ENCODE measurements around the gene MAPK12. TPM values are rescaled to one million over a fixed set of nuclear protein-coding genes. Genes with fewer than 3 reads are reported as not detected.

Gene MAPK12
- total RNA-seq, 1 experiment from 2014 or later: 86.7 TPM

GRCh38 chr22:50287731-50288130 lies 26.2 kb upstream of the MAPK12 start (continued):
- TF ChIP-seq REST (IDR thresholded peaks at IDR 0.05; ENCODE audit: low read depth) (no peak), EGR1 (IDR thresholded peaks at IDR 0.05; ENCODE audit: low read depth) (no peak), ELF1 (IDR thresholded peaks at IDR 0.05; ENCODE audit: borderline replicate concordance, low read depth) (no peak), MAX (IDR thresholded peaks at IDR 0.05) (no peak), SP1 (IDR thresholded peaks at IDR 0.05; ENCODE audit: low read depth) (no peak), SRF (IDR thresholded peaks at IDR 0.05; ENCODE audit: low read depth) (no peak), EZH2 (IDR thresholded peaks at IDR 0.05) (no peak)
- TF ChIP-seq, protein P1, sequence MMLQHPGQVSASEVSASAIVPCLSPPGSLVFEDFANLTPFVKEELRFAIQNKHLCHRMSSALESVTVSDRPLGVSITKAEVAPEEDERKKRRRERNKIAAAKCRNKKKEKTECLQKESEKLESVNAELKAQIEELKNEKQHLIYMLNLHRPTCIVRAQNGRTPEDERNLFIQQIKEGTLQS (IDR thresholded peaks at IDR 0.05): no peak

- Histone ChIP-seq H3K27me3 (ENCODE audit: insufficient read depth, low read length) (no peaks in the 10 kb centered on the region), H3K27ac (ENCODE audit: low read depth, low read length) (no peak overlapping the region; the same call in 1 of the 2 replicates), H3K36me3 (ENCODE audit: control insufficient read depth in 1 of 2, insufficient read depth in 2 of 2, low read length in 2 of 2) (peaks cover 19 to 61% of the 10 kb centered on the region in 2 experiments; a peak in 3 of 4 replicates), H3K4me2 (ENCODE audit: low read length) (no peak overlapping the region), H3K79me2 (ENCODE audit: insufficient read depth, low read length) (peaks cover 54% of the 10 kb centered on the region), H2AFZ (ENCODE audit: low read depth, low read length, poor library complexity, severe bottlenecking) (no peak overlapping the region), H4K20me1 (ENCODE audit: insufficient read depth) (no peaks in the 10 kb centered on the region), H3K9ac (ENCODE audit: low read length) (no peak overlapping the region), H3K4me3 (replicated peaks in 1 of 2; ENCODE audit: low read depth in 1 of 2, low read length in 2 of 2) (no peak overlapping the region), H3K4me1 (ENCODE audit: control insufficient read depth in 1 of 2, insufficient read depth in 2 of 2, low read length in 2 of 2) (peaks cover 17 to 20% of the 10 kb centered on the region in 2 experiments), H3K9me2 (ENCODE audit: insufficient read depth) (no peaks in the 10 kb centered on the region), H3K9me3 (ENCODE audit: control insufficient read depth in 1 of 2, insufficient read depth in 1 of 2, low read depth in 1 of 2, low read length in 2 of 2) (no peaks in the 10 kb centered on the region)
- CTCF ChIA-PET: no interaction called here
- intact Hi-C loops (cut with micrococcal nuclease): no loop called here
- no peak for ATAC-seq
- BruUV-seq (replicated peaks): no TSS peak
- DNase-seq (ENCODE audit: low read depth, low spot score): no peak
- POLR2A ChIA-PET: no interaction called here
- RAD21 ChIA-PET (ENCODE audit: low non-redundant PET in 1 of 2, low total read pairs in 2 of 2, uncharacterized antibody in 2 of 2, unreplicated experiment in 2 of 2): no interaction called here
- TF ChIP-seq, protein P2, sequence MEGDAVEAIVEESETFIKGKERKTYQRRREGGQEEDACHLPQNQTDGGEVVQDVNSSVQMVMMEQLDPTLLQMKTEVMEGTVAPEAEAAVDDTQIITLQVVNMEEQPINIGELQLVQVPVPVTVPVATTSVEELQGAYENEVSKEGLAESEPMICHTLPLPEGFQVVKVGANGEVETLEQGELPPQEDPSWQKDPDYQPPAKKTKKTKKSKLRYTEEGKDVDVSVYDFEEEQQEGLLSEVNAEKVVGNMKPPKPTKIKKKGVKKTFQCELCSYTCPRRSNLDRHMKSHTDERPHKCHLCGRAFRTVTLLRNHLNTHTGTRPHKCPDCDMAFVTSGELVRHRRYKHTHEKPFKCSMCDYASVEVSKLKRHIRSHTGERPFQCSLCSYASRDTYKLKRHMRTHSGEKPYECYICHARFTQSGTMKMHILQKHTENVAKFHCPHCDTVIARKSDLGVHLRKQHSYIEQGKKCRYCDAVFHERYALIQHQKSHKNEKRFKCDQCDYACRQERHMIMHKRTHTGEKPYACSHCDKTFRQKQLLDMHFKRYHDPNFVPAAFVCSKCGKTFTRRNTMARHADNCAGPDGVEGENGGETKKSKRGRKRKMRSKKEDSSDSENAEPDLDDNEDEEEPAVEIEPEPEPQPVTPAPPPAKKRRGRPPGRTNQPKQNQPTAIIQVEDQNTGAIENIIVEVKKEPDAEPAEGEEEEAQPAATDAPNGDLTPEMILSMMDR (IDR thresholded peaks at IDR 0.05 in 2 of 3, conservative IDR thresholded peaks at IDR 0.05 in 1 of 3; ENCODE audit: borderline replicate concordance in 1 of 3, insufficient read depth in 1 of 3, low read depth in 2 of 3, low read length in 2 of 3): no peak
- TF ChIP-seq SIN3A (IDR thresholded peaks at IDR 0.05; ENCODE audit: low read depth) (no peak), FOSL1 (IDR thresholded peaks at IDR 0.05; ENCODE audit: low read depth) (no peak), ZFX (IDR thresholded peaks at IDR 0.05) (no peak), EGR1 (IDR thresholded peaks at IDR 0.05; ENCODE audit: low read depth) (no peak), EZH2 (IDR thresholded peaks at IDR 0.05) (no peak), SP1 (IDR thresholded peaks at IDR 0.05; ENCODE audit: low read depth) (no peak), YY1 (IDR thresholded peaks at IDR 0.05; ENCODE audit: extremely low read depth, insufficient replicate concordance, low read depth, low read length) (no peak), MAX (IDR thresholded peaks at IDR 0.05) (no peak), CEBPB (IDR thresholded peaks at IDR 0.05; ENCODE audit: low read depth) (no peak), TCF7L2 (IDR thresholded peaks at IDR 0.05; ENCODE audit: borderline replicate concordance, extremely low read depth, insufficient read depth, insufficient read length) (no peak), ELF1 (IDR thresholded peaks at IDR 0.05; ENCODE audit: borderline replicate concordance, low read depth) (no peak), RAD21 (IDR thresholded peaks at IDR 0.05; ENCODE audit: low read depth) (no peak), SRF (IDR thresholded peaks at IDR 0.05; ENCODE audit: low read depth) (no peak), ZNF274 (IDR thresholded peaks at IDR 0.05; ENCODE audit: low read depth, low read length) (no peak)
- TF ChIP-seq, protein P1 (IDR thresholded peaks at IDR 0.05): no peak
These were observed 25.3 kb upstream of the MAPK12 start for GRCh38 chr22:50286701-50287318.
